ENCODE measurements around the gene POLR1A.

Gene POLR1A

GRCh38 chr2:86138736-86139625 is 33.3 kb upstream of the POLR1A start:
- TF ChIP-seq POU6F1 (CRISPR knock-in tag; IDR thresholded peaks at IDR 0.05; ENCODE audit: borderline replicate concordance, low read depth) (no peak), GLIS3 (CRISPR knock-in tag; IDR thresholded peaks at IDR 0.05) (no peak)
- no peak for ATAC-seq

DNA sequence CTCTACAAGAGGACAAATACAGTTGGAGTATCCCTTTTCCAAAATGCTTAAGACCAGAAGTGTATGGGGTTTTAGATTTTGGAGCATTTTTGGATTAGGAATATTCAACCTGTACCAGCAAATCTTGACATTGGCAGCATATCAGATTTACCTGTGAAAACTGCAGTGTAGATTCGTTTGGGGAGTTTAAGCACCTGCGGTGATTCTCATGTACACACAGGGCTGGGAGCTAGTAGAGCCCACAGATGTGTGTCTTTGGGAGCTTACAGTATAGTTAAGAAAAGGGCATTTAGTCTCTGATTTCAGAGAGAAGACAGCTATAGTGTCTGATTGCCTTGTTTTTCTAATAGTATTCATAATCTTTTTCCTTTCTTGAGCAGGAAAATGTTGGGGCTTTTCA is 30.5 kb upstream of the POLR1A start:
- TF ChIP-seq RARB (CRISPR knock-in tag; IDR thresholded peaks at IDR 0.05) (no peak), ZNF70 (CRISPR knock-in tag; IDR thresholded peaks at IDR 0.05) (no peak), TOX (CRISPR knock-in tag; IDR thresholded peaks at IDR 0.05; ENCODE audit: borderline replicate concordance) (no peak), ZFP3 (CRISPR knock-in tag; IDR thresholded peaks at IDR 0.05) (no peak), POU6F1 (CRISPR knock-in tag; IDR thresholded peaks at IDR 0.05; ENCODE audit: borderline replicate concordance, low read depth) (no peak), ZNF565 (CRISPR knock-in tag; conservative IDR thresholded peaks at IDR 0.05; ENCODE audit: low read depth) (no peak), TSHZ2 (CRISPR knock-in tag; IDR thresholded peaks at IDR 0.05) (no peak)
- TF ChIP-seq, protein P1, sequence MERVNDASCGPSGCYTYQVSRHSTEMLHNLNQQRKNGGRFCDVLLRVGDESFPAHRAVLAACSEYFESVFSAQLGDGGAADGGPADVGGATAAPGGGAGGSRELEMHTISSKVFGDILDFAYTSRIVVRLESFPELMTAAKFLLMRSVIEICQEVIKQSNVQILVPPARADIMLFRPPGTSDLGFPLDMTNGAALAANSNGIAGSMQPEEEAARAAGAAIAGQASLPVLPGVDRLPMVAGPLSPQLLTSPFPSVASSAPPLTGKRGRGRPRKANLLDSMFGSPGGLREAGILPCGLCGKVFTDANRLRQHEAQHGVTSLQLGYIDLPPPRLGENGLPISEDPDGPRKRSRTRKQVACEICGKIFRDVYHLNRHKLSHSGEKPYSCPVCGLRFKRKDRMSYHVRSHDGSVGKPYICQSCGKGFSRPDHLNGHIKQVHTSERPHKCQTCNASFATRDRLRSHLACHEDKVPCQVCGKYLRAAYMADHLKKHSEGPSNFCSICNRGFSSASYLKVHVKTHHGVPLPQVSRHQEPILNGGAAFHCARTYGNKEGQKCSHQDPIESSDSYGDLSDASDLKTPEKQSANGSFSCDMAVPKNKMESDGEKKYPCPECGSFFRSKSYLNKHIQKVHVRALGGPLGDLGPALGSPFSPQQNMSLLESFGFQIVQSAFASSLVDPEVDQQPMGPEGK (CRISPR knock-in tag; IDR thresholded peaks at IDR 0.05; ENCODE audit: borderline replicate concordance) = no peak
- TF ChIP-seq, protein P2, sequence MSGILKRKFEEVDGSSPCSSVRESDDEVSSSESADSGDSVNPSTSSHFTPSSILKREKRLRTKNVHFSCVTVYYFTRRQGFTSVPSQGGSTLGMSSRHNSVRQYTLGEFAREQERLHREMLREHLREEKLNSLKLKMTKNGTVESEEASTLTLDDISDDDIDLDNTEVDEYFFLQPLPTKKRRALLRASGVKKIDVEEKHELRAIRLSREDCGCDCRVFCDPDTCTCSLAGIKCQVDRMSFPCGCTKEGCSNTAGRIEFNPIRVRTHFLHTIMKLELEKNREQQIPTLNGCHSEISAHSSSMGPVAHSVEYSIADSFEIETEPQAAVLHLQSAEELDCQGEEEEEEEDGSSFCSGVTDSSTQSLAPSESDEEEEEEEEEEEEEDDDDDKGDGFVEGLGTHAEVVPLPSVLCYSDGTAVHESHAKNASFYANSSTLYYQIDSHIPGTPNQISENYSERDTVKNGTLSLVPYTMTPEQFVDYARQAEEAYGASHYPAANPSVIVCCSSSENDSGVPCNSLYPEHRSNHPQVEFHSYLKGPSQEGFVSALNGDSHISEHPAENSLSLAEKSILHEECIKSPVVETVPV (CRISPR knock-in tag; IDR thresholded peaks at IDR 0.05) = no peak
- no peak for ATAC-seq

GRCh38 chr2:86135653-86136052 is 30.0 kb upstream of the POLR1A start:
- ATAC-seq = no peak
- TF ChIP-seq ESRRG (CRISPR knock-in tag; IDR thresholded peaks at IDR 0.05) (no peak), ZNF8 (CRISPR knock-in tag; IDR thresholded peaks at IDR 0.05) (no peak), GLIS3 (CRISPR knock-in tag; IDR thresholded peaks at IDR 0.05) (no peak), ISL1 (CRISPR knock-in tag; IDR thresholded peaks at IDR 0.05) (no peak), POU6F1 (CRISPR knock-in tag; IDR thresholded peaks at IDR 0.05; ENCODE audit: borderline replicate concordance, low read depth) (no peak), ARNTL (CRISPR knock-in tag; IDR thresholded peaks at IDR 0.05; ENCODE audit: borderline replicate concordance, low read depth) (no peak), ZC3H10 (CRISPR knock-in tag; IDR thresholded peaks at IDR 0.05) (no peak), RARB (CRISPR knock-in tag; IDR thresholded peaks at IDR 0.05) (no peak), TSHZ2 (CRISPR knock-in tag; IDR thresholded peaks at IDR 0.05) (no peak), SNAI2 (CRISPR knock-in tag; IDR thresholded peaks at IDR 0.05) (no peak), ZNF70 (CRISPR knock-in tag; IDR thresholded peaks at IDR 0.05) (no peak), TOX (CRISPR knock-in tag; IDR thresholded peaks at IDR 0.05; ENCODE audit: borderline replicate concordance) (no peak)
- TF ChIP-seq, protein P1 (CRISPR knock-in tag; IDR thresholded peaks at IDR 0.05; ENCODE audit: borderline replicate concordance) = no peak
- TF ChIP-seq, protein P2 (CRISPR knock-in tag; IDR thresholded peaks at IDR 0.05) = no peak

Measured in SK-N-SH treated with all-trans-retinoic acid at 6 μM for 48 hours (cell line).